ENCODE measurements around the gene CNTN3. TPM values are rescaled to one million over a fixed set of nuclear protein-coding genes. Genes with fewer than 3 reads are reported as not detected.

The CNTN3 gene
- total and polyA plus RNA-seq, 9 donors: 0.68 to 12.6 (median 2.2) TPM

DNA sequence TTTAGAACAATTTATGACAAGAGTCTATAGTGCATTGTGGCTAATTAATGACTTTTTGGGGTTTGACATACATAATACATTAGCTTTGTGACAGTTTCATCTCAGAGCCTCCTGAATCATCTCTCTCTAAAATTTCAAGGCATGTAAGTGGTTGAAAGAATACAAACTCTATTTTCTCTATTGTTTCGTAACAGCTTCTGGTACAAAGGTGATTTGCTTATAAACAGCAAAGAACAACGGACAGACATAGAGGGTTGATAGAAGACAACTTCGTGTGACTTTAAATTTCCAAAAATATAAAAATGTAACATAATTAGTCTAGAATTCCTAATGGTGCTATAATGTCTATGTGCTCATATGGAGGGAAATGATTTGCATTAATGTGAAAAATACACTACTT is 21.3 kb downstream of the CNTN3 start:
- 88 to 91% (median 88%) methylated on average over 3 of the region's 3 CpGs for WGBS, 3 donors
- DNase-seq: no peak
- intact Hi-C loops (cut with DNase I): no loop called here
- Histone ChIP-seq H3K27me3 (no peaks in the 10 kb centered on the region), H3K4me1 (ENCODE audit: insufficient read depth) (no peaks in the 10 kb centered on the region), H3K9me3 (no peaks in the 10 kb centered on the region), H3K27ac (no peak overlapping the region), H3K4me3 (no peak overlapping the region), H3K36me3 (no peaks in the 10 kb centered on the region)
- TF ChIP-seq, protein P1, sequence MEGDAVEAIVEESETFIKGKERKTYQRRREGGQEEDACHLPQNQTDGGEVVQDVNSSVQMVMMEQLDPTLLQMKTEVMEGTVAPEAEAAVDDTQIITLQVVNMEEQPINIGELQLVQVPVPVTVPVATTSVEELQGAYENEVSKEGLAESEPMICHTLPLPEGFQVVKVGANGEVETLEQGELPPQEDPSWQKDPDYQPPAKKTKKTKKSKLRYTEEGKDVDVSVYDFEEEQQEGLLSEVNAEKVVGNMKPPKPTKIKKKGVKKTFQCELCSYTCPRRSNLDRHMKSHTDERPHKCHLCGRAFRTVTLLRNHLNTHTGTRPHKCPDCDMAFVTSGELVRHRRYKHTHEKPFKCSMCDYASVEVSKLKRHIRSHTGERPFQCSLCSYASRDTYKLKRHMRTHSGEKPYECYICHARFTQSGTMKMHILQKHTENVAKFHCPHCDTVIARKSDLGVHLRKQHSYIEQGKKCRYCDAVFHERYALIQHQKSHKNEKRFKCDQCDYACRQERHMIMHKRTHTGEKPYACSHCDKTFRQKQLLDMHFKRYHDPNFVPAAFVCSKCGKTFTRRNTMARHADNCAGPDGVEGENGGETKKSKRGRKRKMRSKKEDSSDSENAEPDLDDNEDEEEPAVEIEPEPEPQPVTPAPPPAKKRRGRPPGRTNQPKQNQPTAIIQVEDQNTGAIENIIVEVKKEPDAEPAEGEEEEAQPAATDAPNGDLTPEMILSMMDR (IDR thresholded peaks at IDR 0.05): no peak
- TF ChIP-seq POLR2A (IDR thresholded peaks at IDR 0.05) (no peak), EP300 (IDR thresholded peaks at IDR 0.05) (no peak)

DNA sequence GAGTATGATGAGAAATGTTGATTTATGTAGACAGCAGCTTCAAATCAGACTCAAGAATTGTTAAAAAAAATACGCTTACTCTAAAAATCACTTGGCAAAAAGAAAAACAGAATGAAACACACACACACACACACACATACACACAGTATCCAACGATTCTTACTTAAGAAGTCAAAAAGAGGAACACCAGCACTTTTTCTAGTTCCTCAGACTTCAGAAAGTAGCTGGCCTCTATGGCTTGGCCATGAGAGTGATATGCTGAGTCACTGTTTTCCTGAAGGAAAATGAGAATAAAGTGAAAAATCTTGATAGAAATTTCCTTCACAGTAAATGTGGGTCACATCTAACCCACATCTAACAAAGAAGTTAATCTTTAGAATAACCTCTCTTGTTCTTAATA is 22.1 kb downstream of the CNTN3 start:
- no peak for DNase-seq
- Histone ChIP-seq H3K27ac (no peak overlapping the region), H3K27me3 (no peaks in the 10 kb centered on the region), H3K4me3 (no peak overlapping the region), H3K9me3 (no peaks in the 10 kb centered on the region), H3K4me1 (ENCODE audit: insufficient read depth) (no peaks in the 10 kb centered on the region), H3K36me3 (no peaks in the 10 kb centered on the region)
- TF ChIP-seq, protein P1 (IDR thresholded peaks at IDR 0.05): no peak
- TF ChIP-seq POLR2A (IDR thresholded peaks at IDR 0.05): no peak
- no peak for TF ChIP-seq EP300 (IDR thresholded peaks at IDR 0.05)
- WGBS, 3 donors: 39 to 54% (median 52%) methylated on average over 2 of the region's 2 CpGs
- intact Hi-C loops (cut with DNase I): no loop called here

DNA sequence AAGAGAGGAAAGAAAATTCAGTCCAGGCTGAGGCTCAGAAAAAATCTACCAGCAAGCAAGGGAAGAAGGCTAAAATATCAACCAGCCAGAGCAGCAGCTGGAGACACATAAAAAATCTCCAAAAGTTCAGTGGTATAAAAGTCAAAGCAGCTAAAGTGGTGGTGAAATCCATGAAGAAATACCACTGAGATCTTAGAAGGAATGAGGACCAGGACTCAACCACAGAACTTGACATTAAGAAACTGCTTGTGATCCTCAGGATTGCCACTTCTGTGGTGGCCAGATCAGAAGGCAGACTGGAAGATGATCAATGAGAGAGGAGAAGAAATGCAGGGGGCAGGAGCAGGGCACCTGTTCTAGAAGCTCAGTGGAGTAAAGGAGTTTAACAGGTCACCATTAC is 22.5 kb downstream of the CNTN3 start:
- no peak for TF ChIP-seq EP300 (IDR thresholded peaks at IDR 0.05)
- TF ChIP-seq POLR2A (IDR thresholded peaks at IDR 0.05): no peak
- TF ChIP-seq, protein P1 (IDR thresholded peaks at IDR 0.05): no peak
- H3K4me1 ChIP-seq (ENCODE audit: insufficient read depth): no peaks in the 10 kb centered on the region
- intact Hi-C loops (cut with DNase I): no loop called here
- DNase-seq: no peak
- H3K27me3 ChIP-seq: no peaks in the 10 kb centered on the region
- H3K27ac ChIP-seq: no peak overlapping the region
- no peaks in the 10 kb centered on the region for H3K36me3 ChIP-seq
- no peaks in the 10 kb centered on the region for H3K9me3 ChIP-seq
- no peak overlapping the region for H3K4me3 ChIP-seq

DNA sequence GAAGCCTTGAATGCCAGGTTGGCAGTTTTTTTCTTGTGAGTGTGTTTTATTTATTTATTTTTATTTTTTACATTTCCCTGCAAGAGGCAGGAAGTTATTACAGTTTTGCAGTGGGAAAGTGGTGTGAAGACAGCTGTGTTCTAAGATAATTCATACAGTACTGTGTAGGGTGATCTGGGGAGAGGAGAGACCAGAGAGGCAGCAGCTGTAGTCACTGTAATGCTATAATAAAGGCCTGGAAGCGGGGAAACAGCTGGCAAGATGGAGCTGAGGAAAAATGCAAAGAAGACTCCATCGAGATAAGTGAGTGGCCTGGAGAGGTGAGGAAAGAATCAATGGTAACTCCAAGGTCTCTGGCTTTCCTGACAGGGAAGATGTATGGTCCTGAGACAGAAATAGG is 23.1 kb downstream of the CNTN3 start:
- intact Hi-C loops (cut with DNase I): no loop called here
- no peaks in the 10 kb centered on the region for H3K27me3 ChIP-seq
- TF ChIP-seq POLR2A (IDR thresholded peaks at IDR 0.05) (no peak), EP300 (IDR thresholded peaks at IDR 0.05) (no peak)
- TF ChIP-seq, protein P1 (IDR thresholded peaks at IDR 0.05): no peak
- WGBS, 3 donors: 50 to 62% (median 60%) methylated on average over 2 of the region's 2 CpGs
- no peaks in the 10 kb centered on the region for H3K36me3 ChIP-seq
- no peak overlapping the region for H3K4me3 ChIP-seq
- no peak for DNase-seq
- no peaks in the 10 kb centered on the region for H3K4me1 ChIP-seq (ENCODE audit: insufficient read depth)
- no peak overlapping the region for H3K27ac ChIP-seq
- no peaks in the 10 kb centered on the region for H3K9me3 ChIP-seq
